Skin epidermis (tissue), 12 donors: ENCODE results near the gene OR52A5.

Source experiments
- H3K27ac ChIP-seq, 21 experiments: fragments of 200-600 bp; sonication (generic) in 11 of 21; one replicate each; pipeline ENCODE4 v1.5.0; 2020; ENCODE audit warnings: mild to moderate bottlenecking in 3 of 21, inconsistent platforms in 2 of 21, moderate library complexity in 2 of 21
- H3K4me3 ChIP-seq, 7 experiments: fragments of 200-600 bp; sonication (generic) in 2 of 7; one replicate each; pipeline ENCODE4 v1.5.0; 2020; ENCODE audit warnings: inconsistent platforms in 2 of 7, mild to moderate bottlenecking in 2 of 7, moderate library complexity in 1 of 7

OR52A5 gene

GRCh38 chr11:5123802-5124521 lies 14.2 kb downstream of the OR52A5 start:
- no peak overlapping the region for H3K27ac ChIP-seq

GRCh38 chr11:5118893-5119292 lies 19.3 kb downstream of the OR52A5 start:
- Histone ChIP-seq H3K27ac (no peak overlapping the region), H3K4me3 (no peak overlapping the region)

More at GRCh38 chr11:5123802-5124521, 14.2 kb downstream of the OR52A5 start:
- H3K4me3 ChIP-seq: no peak overlapping the region

- Histone ChIP-seq H3K27ac (no peak overlapping the region), H3K4me3 (no peak overlapping the region)
These were observed 20.6 kb downstream of the OR52A5 start for GRCh38 chr11:5117588-5117987.

GRCh38 chr11:5115339-5115738 lies 22.8 kb downstream of the OR52A5 start:
- no peak overlapping the region for H3K4me3 ChIP-seq
- no peak overlapping the region for H3K27ac ChIP-seq

- H3K4me3 ChIP-seq: no peak overlapping the region
- no peak overlapping the region for H3K27ac ChIP-seq
These were observed 30.9 kb downstream of the OR52A5 start for GRCh38 chr11:5107285-5107684.

- Histone ChIP-seq H3K4me3 (no peak overlapping the region), H3K27ac (no peak overlapping the region)
These were observed 35.1 kb downstream of the OR52A5 start for GRCh38 chr11:5103066-5103465.

GRCh38 chr11:5102246-5102645 lies 35.9 kb downstream of the OR52A5 start:
- H3K27ac ChIP-seq: no peak overlapping the region

GRCh38 chr11:5096011-5096410 lies 42.1 kb downstream of the OR52A5 start:
- no peak overlapping the region for H3K27ac ChIP-seq
- no peak overlapping the region for H3K4me3 ChIP-seq

More at GRCh38 chr11:5102246-5102645, 35.9 kb downstream of the OR52A5 start:
- no peak overlapping the region for H3K4me3 ChIP-seq

- Histone ChIP-seq H3K4me3 (no peak overlapping the region), H3K27ac (no peak overlapping the region)
These were observed 45.2 kb downstream of the OR52A5 start for GRCh38 chr11:5092821-5093585.

GRCh38 chr11:5090668-5091067 lies 47.5 kb downstream of the OR52A5 start:
- no peak overlapping the region for H3K27ac ChIP-seq

GRCh38 chr11:5088556-5088955 lies 49.6 kb downstream of the OR52A5 start:
- Histone ChIP-seq H3K4me3 (no peak overlapping the region), H3K27ac (no peak overlapping the region)

More at GRCh38 chr11:5090668-5091067, 47.5 kb downstream of the OR52A5 start:
- H3K4me3 ChIP-seq: no peak overlapping the region

- H3K4me3 ChIP-seq: no peak overlapping the region
- H3K27ac ChIP-seq: no peak overlapping the region
These were observed 54.6 kb downstream of the OR52A5 start for GRCh38 chr11:5083602-5084001.

- H3K27ac ChIP-seq: no peak overlapping the region
- H3K4me3 ChIP-seq: no peak overlapping the region
These were observed 56.8 kb downstream of the OR52A5 start for GRCh38 chr11:5081405-5081804.
